Liver (tissue), 9 donors: Measurements from ENCODE around the gene IRF2. TPM values are rescaled to one million over a fixed set of nuclear protein-coding genes. Genes with fewer than 3 reads are reported as not detected.

ENCODE experiments used
- DNase-seq: peaks from one replicate; pipeline ENCODE4 v3.0.0-alpha.2; 2017; ENCODE audit warnings: low spot score
- H3K27ac ChIP-seq, 2 donors: one replicate each; pipeline ENCODE4 v1.7.0; 2013; ENCODE audit warnings: inconsistent platforms in 2 of 2, low read length in 2 of 2, control low read depth in 1 of 2, low read depth in 1 of 2, mild to moderate bottlenecking in 1 of 2
- H3K27me3 ChIP-seq, 4 donors: one replicate each; pipeline versions ENCODE4 v1.6.1 to v1.7.0; 2013; ENCODE audit warnings: low read length in 3 of 4, inconsistent platforms in 1 of 4, mild to moderate bottlenecking in 1 of 4, moderate library complexity in 1 of 4; ENCODE audit not compliant: control insufficient read depth in 4 of 4, insufficient read depth in 4 of 4
- H3K36me3 ChIP-seq, 4 donors: one replicate each; pipeline versions ENCODE4 v1.6.1 to v1.7.0; 2013; ENCODE audit warnings: low read length in 3 of 4, mild to moderate bottlenecking in 3 of 4, low read depth in 1 of 4, moderate library complexity in 1 of 4; ENCODE audit not compliant: control insufficient read depth in 4 of 4, insufficient read depth in 3 of 4
- H3K4me1 ChIP-seq, 4 donors: one replicate each; pipeline versions ENCODE4 v1.6.1 to v1.7.0; 2013; ENCODE audit warnings: low read length in 3 of 4, mild to moderate bottlenecking in 3 of 4, moderate library complexity in 1 of 4; ENCODE audit not compliant: control insufficient read depth in 4 of 4, insufficient read depth in 4 of 4
- H3K4me3 ChIP-seq, 3 donors: one replicate each; pipeline versions ENCODE4 v1.6.1 to v1.7.0; 2013; ENCODE audit warnings: low read length in 3 of 3, control low read depth in 1 of 3, low read depth in 1 of 3, mild to moderate bottlenecking in 1 of 3
- H3K9ac ChIP-seq, 2 donors: one replicate each; pipeline ENCODE4 v1.7.0; 2013; ENCODE audit warnings: low read length in 2 of 2, mild to moderate bottlenecking in 2 of 2, moderate library complexity in 2 of 2, control low read depth in 1 of 2, low read depth in 1 of 2
- H3K9me3 ChIP-seq, 4 donors: one replicate each; pipeline versions ENCODE4 v1.6.1 to v1.7.0; 2013; ENCODE audit warnings: low read length in 3 of 4; ENCODE audit not compliant: control insufficient read depth in 4 of 4
- ATF3 ChIP-seq: IDR thresholded peaks from 2 replicates; pipeline ENCODE4 v1.6.1; 2016; ENCODE audit warnings: antibody characterized with exemption
- CTCF ChIP-seq: fragments of 150-350 bp; IDR thresholded peaks from 2 replicates; pipeline ENCODE4 v1.5.1; 2017; ENCODE audit warnings: improper control_type of control experiment, low read depth, low read length; ENCODE audit not compliant: missing input control
- EGR1 ChIP-seq, 2 donors: IDR thresholded peaks; 2 replicates each; pipeline ENCODE4 v1.6.1; 2016 to 2018; ENCODE audit warnings: antibody characterized with exemption in 2 of 2, low read depth in 2 of 2
- FOXA1 ChIP-seq: IDR thresholded peaks from 2 replicates; pipeline ENCODE4 v1.6.1; 2016; ENCODE audit warnings: antibody characterized with exemption
- FOXA2 ChIP-seq: IDR thresholded peaks from 2 replicates; pipeline ENCODE4 v1.6.1; 2016; ENCODE audit warnings: antibody characterized with exemption
- GABPA ChIP-seq, 2 donors: IDR thresholded peaks in 1 of 2; conservative IDR thresholded peaks in 1 of 2; 2 replicates each; pipeline ENCODE4 v1.6.1; 2016; ENCODE audit warnings: antibody characterized with exemption in 2 of 2, mild to moderate bottlenecking in 1 of 2, moderate library complexity in 1 of 2
- HNF4A ChIP-seq, 2 donors: conservative IDR thresholded peaks; 2 replicates each; pipeline ENCODE4 v1.6.1; 2016; ENCODE audit warnings: antibody characterized with exemption in 2 of 2, mild to moderate bottlenecking in 2 of 2
- HNF4G ChIP-seq: IDR thresholded peaks from 2 replicates; pipeline ENCODE4 v1.6.1; 2016; ENCODE audit warnings: antibody characterized with exemption
- JUND ChIP-seq, 2 donors: IDR thresholded peaks; 2 replicates each; pipeline ENCODE4 v1.6.1; 2016; ENCODE audit warnings: antibody characterized with exemption in 2 of 2
- MAX ChIP-seq: IDR thresholded peaks from 2 replicates; pipeline ENCODE4 v1.6.1; 2016; ENCODE audit warnings: antibody characterized with exemption
- NR2F2 ChIP-seq: IDR thresholded peaks from 2 replicates; pipeline ENCODE4 v1.6.1; 2016; ENCODE audit warnings: antibody characterized with exemption
- RAD21 ChIP-seq, 2 donors: IDR thresholded peaks; 2 replicates each; pipeline ENCODE4 v1.6.1; 2016; ENCODE audit warnings: antibody characterized with exemption in 2 of 2, mild to moderate bottlenecking in 2 of 2
- RXRA ChIP-seq, 2 donors: IDR thresholded peaks; 2 replicates each; pipeline ENCODE4 v1.6.1; 2017 to 2018; ENCODE audit warnings: antibody characterized with exemption in 2 of 2, mild to moderate bottlenecking in 1 of 2
- SP1 ChIP-seq: IDR thresholded peaks from 2 replicates; pipeline ENCODE4 v1.6.1; 2018; ENCODE audit warnings: antibody characterized with exemption, mild to moderate bottlenecking
- TAF1 ChIP-seq: conservative IDR thresholded peaks from 2 replicates; pipeline ENCODE4 v1.6.1; 2016; ENCODE audit warnings: antibody characterized with exemption, mild to moderate bottlenecking
- YY1 ChIP-seq: IDR thresholded peaks from 2 replicates; pipeline ENCODE4 v1.6.1; 2016; ENCODE audit warnings: antibody characterized with exemption, mild to moderate bottlenecking
- ZBTB33 ChIP-seq: IDR thresholded peaks from 2 replicates; pipeline ENCODE4 v1.6.1; 2016; ENCODE audit warnings: antibody characterized with exemption
- WGBS: extraction: QIAGEN DNeasy Blood & Tissue Kit; methylation state at CpG from one replicate; pipeline ENCODE4 v1.1.7; 2013; 5-methylcytosine and 5-hydroxymethylcytosine counted together
- polyA plus RNA-seq, 2 donors: library from polyadenylated mRNA; stranded (reverse) in 1 of 2; unstranded in 1 of 2; fragments of 200-250 nt in 1 of 2; fragments of >200 nt in 1 of 2; fragmentation: Nextera tagmentation in 1 of 2; extraction: Ambion mirVana in 1 of 2; gene quantifications; one replicate each; pipeline versions ENCODE4 v1.2.1 to v1.2.3, GENCODE V29; 2013 to 2015
- total RNA-seq, 2 donors: library from RNA; depleted of rRNA; stranded (reverse); fragments of >200 nt; gene quantifications; one replicate each; pipeline ENCODE4 v1.2.3, GENCODE V29; 2014
- TF ChIP-seq, protein P1 (sequence below): IDR thresholded peaks from 2 replicates; pipeline ENCODE4 v1.6.1; 2016; ENCODE audit warnings: antibody characterized with exemption, mild to moderate bottlenecking
- donor health status: healthy.
- donor health status: healthy.
- donor health status: healthy.
- donor health status: healthy.
- donor health status: healthy.

IRF2 gene
- total and polyA plus RNA-seq, 4 donors: 12.9 to 25.5 (median 22.2) TPM

- Histone ChIP-seq H3K4me1 (peaks cover 3 to 9% (median 6%) of the 10 kb centered on the region in 4 donors), H3K9ac (no peak overlapping the region), H3K36me3 (peaks cover 9 to 45% (median 43%) of the 10 kb centered on the region in 4 donors), H3K27me3 (no peaks in the 10 kb centered on the region), H3K9me3 (no peaks in the 10 kb centered on the region), H3K4me3 (no peak overlapping the region), H3K27ac (no peak overlapping the region)
- DNase-seq: no peak
- TF ChIP-seq FOXA1 (no peak), FOXA2 (no peak), JUND (IDR thresholded peaks at IDR 0.05) (no peak), YY1 (no peak), GABPA (IDR thresholded peaks at IDR 0.05 in 1 of 2, conservative IDR thresholded peaks at IDR 0.05 in 1 of 2) (no peak), TAF1 (no peak), CTCF (no peak), HNF4G (no peak), HNF4A (conservative IDR thresholded peaks at IDR 0.05) (no peak), ZBTB33 (no peak), MAX (no peak), SP1 (no peak), NR2F2 (no peak), ATF3 (no peak), RAD21 (IDR thresholded peaks at IDR 0.05) (no peak), RXRA (IDR thresholded peaks at IDR 0.05) (no peak), EGR1 (IDR thresholded peaks at IDR 0.05; ENCODE audit: low read depth in 2 of 2) (no peak)
- TF ChIP-seq, protein P1, sequence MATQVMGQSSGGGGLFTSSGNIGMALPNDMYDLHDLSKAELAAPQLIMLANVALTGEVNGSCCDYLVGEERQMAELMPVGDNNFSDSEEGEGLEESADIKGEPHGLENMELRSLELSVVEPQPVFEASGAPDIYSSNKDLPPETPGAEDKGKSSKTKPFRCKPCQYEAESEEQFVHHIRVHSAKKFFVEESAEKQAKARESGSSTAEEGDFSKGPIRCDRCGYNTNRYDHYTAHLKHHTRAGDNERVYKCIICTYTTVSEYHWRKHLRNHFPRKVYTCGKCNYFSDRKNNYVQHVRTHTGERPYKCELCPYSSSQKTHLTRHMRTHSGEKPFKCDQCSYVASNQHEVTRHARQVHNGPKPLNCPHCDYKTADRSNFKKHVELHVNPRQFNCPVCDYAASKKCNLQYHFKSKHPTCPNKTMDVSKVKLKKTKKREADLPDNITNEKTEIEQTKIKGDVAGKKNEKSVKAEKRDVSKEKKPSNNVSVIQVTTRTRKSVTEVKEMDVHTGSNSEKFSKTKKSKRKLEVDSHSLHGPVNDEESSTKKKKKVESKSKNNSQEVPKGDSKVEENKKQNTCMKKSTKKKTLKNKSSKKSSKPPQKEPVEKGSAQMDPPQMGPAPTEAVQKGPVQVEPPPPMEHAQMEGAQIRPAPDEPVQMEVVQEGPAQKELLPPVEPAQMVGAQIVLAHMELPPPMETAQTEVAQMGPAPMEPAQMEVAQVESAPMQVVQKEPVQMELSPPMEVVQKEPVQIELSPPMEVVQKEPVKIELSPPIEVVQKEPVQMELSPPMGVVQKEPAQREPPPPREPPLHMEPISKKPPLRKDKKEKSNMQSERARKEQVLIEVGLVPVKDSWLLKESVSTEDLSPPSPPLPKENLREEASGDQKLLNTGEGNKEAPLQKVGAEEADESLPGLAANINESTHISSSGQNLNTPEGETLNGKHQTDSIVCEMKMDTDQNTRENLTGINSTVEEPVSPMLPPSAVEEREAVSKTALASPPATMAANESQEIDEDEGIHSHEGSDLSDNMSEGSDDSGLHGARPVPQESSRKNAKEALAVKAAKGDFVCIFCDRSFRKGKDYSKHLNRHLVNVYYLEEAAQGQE: no peak
- WGBS: 72% methylated on average over 1 of the region's 1 CpG
Observed at GRCh38 chr4:184403384-184403781, 71.0 kb downstream of the IRF2 start.
